Measurements from ENCODE around the gene FAM110A. TPM values are rescaled to one million over a fixed set of nuclear protein-coding genes. Genes with fewer than 3 reads are reported as not detected.

FAM110A gene
- total and polyA plus RNA-seq, 11 donors, result 1.2 to 8.1 (median 2.3) TPM

DNA sequence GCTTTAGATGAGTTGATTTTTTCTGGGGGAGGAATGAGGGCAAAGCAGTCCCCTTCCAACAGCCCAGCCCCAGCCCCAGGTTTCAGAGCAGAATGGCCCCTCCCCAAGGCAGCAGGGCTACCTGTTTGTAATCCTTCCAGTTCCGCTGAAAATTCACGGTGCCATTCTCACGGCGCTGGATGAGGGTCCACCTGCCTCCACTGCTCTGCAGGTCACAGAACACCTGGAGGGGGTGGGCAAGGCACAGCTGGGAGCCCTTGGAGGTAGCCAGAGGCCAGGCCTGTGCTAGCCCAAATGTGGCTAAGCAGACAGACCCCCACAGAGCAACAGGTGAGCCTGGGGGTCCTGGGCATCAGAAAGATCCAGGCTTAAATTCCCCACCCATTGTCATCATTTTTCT lies 46.1 kb downstream of the FAM110A start:
- Histone ChIP-seq H3K27ac (no peak overlapping the region), H3K4me1 (peaks cover 0 to 12% (median 0%) of the 10 kb centered on the region in 12 donors), H3K36me3 (no peaks in the 10 kb centered on the region), H3K9me3 (no peaks in the 10 kb centered on the region), H3K4me3 (no peak overlapping the region), H3K27me3 (peaks cover 0 to 12% (median 0%) of the 10 kb centered on the region in 9 donors)
- DNase-seq, result no peak
- 54 to 75% (median 63%) methylated on average over 4 of the region's 4 CpGs for WGBS, 4 donors
- no peak for ATAC-seq
- intact Hi-C loops (cut with DNase I), result no loop called here
- TF ChIP-seq, protein P1, sequence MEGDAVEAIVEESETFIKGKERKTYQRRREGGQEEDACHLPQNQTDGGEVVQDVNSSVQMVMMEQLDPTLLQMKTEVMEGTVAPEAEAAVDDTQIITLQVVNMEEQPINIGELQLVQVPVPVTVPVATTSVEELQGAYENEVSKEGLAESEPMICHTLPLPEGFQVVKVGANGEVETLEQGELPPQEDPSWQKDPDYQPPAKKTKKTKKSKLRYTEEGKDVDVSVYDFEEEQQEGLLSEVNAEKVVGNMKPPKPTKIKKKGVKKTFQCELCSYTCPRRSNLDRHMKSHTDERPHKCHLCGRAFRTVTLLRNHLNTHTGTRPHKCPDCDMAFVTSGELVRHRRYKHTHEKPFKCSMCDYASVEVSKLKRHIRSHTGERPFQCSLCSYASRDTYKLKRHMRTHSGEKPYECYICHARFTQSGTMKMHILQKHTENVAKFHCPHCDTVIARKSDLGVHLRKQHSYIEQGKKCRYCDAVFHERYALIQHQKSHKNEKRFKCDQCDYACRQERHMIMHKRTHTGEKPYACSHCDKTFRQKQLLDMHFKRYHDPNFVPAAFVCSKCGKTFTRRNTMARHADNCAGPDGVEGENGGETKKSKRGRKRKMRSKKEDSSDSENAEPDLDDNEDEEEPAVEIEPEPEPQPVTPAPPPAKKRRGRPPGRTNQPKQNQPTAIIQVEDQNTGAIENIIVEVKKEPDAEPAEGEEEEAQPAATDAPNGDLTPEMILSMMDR (IDR thresholded peaks at IDR 0.05), result no peak
- no peak for TF ChIP-seq POLR2A (IDR thresholded peaks at IDR 0.05)

DNA sequence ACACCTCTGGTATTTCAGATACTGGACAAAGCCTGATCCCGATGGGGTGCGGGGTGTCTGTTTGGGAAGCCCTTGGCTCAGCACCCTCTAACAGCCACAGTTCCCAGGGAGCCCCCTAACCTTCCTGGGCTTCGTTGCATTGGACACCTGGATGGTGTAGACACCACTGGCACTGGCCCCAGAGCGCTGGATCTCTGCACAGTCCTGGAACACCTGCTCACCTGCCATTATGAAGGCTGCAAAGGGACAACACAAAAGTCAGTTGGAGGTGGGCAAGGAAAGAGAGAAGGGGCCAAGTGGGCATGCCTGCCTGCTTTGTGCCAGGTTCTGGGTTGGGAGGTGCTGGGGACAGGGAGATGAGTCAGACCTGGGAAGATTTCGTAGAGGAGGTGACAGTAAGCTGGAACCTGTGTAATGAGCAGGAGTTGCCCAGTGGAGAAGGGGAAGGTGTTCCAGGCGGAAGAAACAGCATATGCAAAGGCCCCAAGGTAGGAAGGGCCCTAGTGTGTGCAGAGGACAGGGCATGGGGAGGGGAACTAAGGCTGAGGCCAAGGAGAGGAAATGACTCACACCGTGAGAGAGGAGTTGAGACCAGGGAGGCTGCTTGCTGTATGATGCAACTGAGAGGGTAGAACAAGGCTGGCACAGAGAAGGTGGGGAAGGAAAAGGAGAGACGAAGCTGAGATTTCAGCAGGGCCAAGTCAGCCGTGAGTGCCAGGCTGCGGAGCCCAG lies 47.7 kb downstream of the FAM110A start:
- no peaks in the 10 kb centered on the region for H3K9me3 ChIP-seq
- intact Hi-C loops (cut with DNase I), result no loop called here
- H3K27ac ChIP-seq, result no peak overlapping the region
- WGBS, 4 donors, result 69 to 80% (median 72%) methylated on average over 9 to 10 of the region's 10 CpGs
- H3K27me3 ChIP-seq, result peaks cover 0 to 14% (median 0%) of the 10 kb centered on the region in 9 donors
- no peaks in the 10 kb centered on the region for H3K36me3 ChIP-seq
- ATAC-seq (peak in 1 of 4 donors; percentile 51), DNase-seq (no peak)
- H3K4me1 ChIP-seq, result peaks cover 0 to 18% (median 2%) of the 10 kb centered on the region in 12 donors
- TF ChIP-seq POLR2A (IDR thresholded peaks at IDR 0.05), result no peak
- TF ChIP-seq, protein P1 (IDR thresholded peaks at IDR 0.05), result no peak
- H3K4me3 ChIP-seq, result no peak overlapping the region

DNA sequence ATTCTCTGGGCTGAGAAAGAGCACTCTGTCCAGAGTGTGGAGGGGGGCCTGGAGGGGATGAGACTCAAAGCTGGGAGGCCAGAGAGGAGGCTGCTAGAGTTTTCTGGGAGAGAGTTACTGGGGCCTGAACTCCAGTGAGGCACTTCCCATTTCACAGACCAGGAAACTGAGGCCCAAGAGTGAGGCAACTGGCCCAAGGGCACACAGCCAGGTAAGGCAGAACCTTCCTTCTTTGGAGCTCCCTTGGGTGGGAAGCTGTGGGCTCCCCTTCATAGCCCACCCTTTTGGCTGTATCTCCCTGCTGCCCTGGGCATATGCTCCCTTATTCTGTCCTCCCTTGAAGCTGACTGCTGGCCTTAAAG lies 48.2 kb downstream of the FAM110A start:
- no peaks in the 10 kb centered on the region for H3K9me3 ChIP-seq
- ATAC-seq (no peak), DNase-seq (no peak)
- H3K4me1 ChIP-seq, result peaks cover 0 to 18% (median 2%) of the 10 kb centered on the region in 12 donors
- intact Hi-C loops (cut with DNase I), result no loop called here
- H3K36me3 ChIP-seq, result no peaks in the 10 kb centered on the region
- no peak overlapping the region for H3K4me3 ChIP-seq
- TF ChIP-seq POLR2A (IDR thresholded peaks at IDR 0.05), result no peak
- TF ChIP-seq, protein P1 (IDR thresholded peaks at IDR 0.05), result no peak
- peaks cover 0 to 14% (median 0%) of the 10 kb centered on the region in 9 donors for H3K27me3 ChIP-seq
- no peak overlapping the region for H3K27ac ChIP-seq

DNA sequence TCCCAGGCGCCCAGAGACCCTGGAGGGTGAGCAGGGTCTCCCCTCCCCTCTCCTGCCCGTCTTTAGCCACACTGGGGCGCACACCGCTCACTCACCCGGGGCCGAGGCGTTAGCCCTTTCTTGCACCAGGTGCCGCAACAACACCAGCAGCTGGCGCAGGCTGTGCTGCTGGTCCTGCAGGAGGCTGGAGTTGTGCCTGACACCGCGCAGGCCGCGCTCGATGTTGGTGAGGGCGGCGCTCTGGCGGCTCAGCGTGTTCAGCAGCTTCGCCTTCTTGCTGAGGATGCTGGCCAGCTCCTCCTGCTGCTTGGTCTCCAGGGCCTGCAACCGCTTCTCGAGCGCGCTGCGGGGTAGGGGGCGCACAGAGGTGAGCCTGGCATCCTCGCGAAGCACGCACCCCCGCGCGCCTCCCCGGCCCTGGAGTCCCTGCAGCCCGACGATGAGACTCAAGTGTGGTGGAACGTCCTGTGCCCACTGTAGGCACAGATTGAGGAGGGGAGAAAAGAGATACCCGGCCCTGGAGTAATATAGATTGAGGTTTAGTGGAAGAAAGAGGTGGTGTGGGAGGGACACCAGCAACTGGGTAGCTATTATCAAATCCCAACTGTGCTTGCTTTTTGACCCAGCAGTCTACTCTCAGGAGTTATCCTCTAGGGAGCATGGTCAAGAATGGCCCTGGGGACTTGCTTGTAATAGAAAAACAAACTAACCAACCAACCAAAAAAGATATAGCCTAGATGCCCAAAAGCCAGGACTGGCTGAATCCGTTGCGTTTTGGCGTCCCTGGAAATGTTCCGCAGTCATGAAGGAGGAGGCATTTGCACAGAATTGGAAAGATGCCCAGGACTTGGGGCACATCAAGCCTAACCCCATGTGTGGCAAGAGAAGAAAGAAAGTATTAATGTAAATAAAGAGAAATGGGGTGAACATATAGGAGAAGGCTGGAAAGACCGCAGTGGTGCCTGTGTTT lies 51.8 kb downstream of the FAM110A start:
- no peak overlapping the region for H3K4me3 ChIP-seq
- no peak overlapping the region for H3K27ac ChIP-seq
- H3K9me3 ChIP-seq, result no peaks in the 10 kb centered on the region
- ATAC-seq (peak; percentile 25 to 85 (median 83)), DNase-seq (peak in 4 of 5 donors; percentile 25 to 79 (median 58))
- intact Hi-C loops (cut with DNase I), result loop anchor here in 1 of 10 donors (5.0 kb wide), 1 partner anchor 43 kb away; no protein-coding TSS in a partner anchor
- peaks cover 0 to 14% (median 0%) of the 10 kb centered on the region in 9 donors for H3K27me3 ChIP-seq
- no peak for TF ChIP-seq POLR2A (IDR thresholded peaks at IDR 0.05)
- TF ChIP-seq, protein P1 (IDR thresholded peaks at IDR 0.05), result peak in 5 of 12 donors; percentile 9 to 28 (median 17)
- no peaks in the 10 kb centered on the region for H3K36me3 ChIP-seq
- 12 to 20% (median 14%) methylated on average over 24 to 41 of the region's 41 CpGs for WGBS, 4 donors
- H3K4me1 ChIP-seq, result peaks cover 0 to 23% (median 3%) of the 10 kb centered on the region in 12 donors
